Naive thymus-derived CD8-positive, alpha-beta T cell (primary cell): ENCODE data around the gene TNNI2. TPM values are rescaled to one million over a fixed set of nuclear protein-coding genes. Genes with fewer than 3 reads are reported as not detected.

ENCODE experiments used
- ATAC-seq, 2 donors: fragments of 150-1000 bp; cut with Tn5 transposase in 1 of 2; sonication (Bioruptor Pico), chemical (Tn5 transposase) in 1 of 2; 1 replicate in 1 of 2; 2 replicates in 1 of 2; pipeline ENCODE4 v1.10.0; 2021; ENCODE audit warnings: mild to moderate bottlenecking in 2 of 2, moderate library complexity in 2 of 2
- POLR2A ChIA-PET: fragments of 350-600 bp; sonication (Branson Sonifier 250); formaldehyde crosslinking; loops from one replicate; lab custom pipeline; 2021; ENCODE audit warnings: antibody characterized with exemption; lab: Charles Lee
- DNase-seq, 10 donors: peaks; one replicate each; pipeline versions ENCODE4 v3.0.0 to v3.0.0-alpha.2; 2020 to 2022
- H3K27ac Mint-ChIP-seq, 10 donors: one replicate each; pipeline ENCODE4 v1.8.0; 2020 to 2022; ENCODE audit warnings: mild to moderate bottlenecking in 10 of 10, mixed read lengths in 10 of 10, moderate library complexity in 4 of 10, inconsistent platforms in 1 of 10
- H3K27me3 Mint-ChIP-seq, 5 donors: one replicate each; pipeline ENCODE4 v1.8.0; 2021 to 2022; ENCODE audit warnings: mixed read lengths in 5 of 5
- H3K36me3 Mint-ChIP-seq, 3 donors: one replicate each; pipeline ENCODE4 v1.8.0; 2020 to 2022; ENCODE audit warnings: mixed read lengths in 3 of 3, mild to moderate bottlenecking in 2 of 3, inconsistent platforms in 1 of 3
- H3K4me1 Mint-ChIP-seq, 4 donors: one replicate each; pipeline ENCODE4 v1.8.0; 2021 to 2022; ENCODE audit warnings: mixed read lengths in 4 of 4
- H3K4me3 Mint-ChIP-seq, 10 donors: one replicate each; pipeline ENCODE4 v1.8.0; 2020 to 2022; ENCODE audit warnings: mild to moderate bottlenecking in 10 of 10, mixed read lengths in 10 of 10, moderate library complexity in 6 of 10, inconsistent platforms in 1 of 10
- H3K9me3 Mint-ChIP-seq, 9 donors: one replicate each; pipeline ENCODE4 v1.8.0; 2020 to 2022; ENCODE audit warnings: mixed read lengths in 9 of 9, mild to moderate bottlenecking in 3 of 9, inconsistent platforms in 1 of 9, moderate library complexity in 1 of 9
- polyA plus RNA-seq, 3 donors: library from polyadenylated mRNA; unstranded; fragments of 300-500 nt; fragmentation: Illumina TruSeq; gene quantifications; one replicate each; pipeline ENCODE4 v1.2.3, GENCODE V29; 2021
- total RNA-seq, 8 experiments: library from RNA in 2 of 8; stranded (reverse) in 2 of 8; gene quantifications; one replicate each; pipeline ENCODE4 v1.2.3 and lab custom pipeline; 2021 to 2026

The TNNI2 gene
- total and polyA plus RNA-seq, 5 experiments from 2014 or later = not detected

DNA sequence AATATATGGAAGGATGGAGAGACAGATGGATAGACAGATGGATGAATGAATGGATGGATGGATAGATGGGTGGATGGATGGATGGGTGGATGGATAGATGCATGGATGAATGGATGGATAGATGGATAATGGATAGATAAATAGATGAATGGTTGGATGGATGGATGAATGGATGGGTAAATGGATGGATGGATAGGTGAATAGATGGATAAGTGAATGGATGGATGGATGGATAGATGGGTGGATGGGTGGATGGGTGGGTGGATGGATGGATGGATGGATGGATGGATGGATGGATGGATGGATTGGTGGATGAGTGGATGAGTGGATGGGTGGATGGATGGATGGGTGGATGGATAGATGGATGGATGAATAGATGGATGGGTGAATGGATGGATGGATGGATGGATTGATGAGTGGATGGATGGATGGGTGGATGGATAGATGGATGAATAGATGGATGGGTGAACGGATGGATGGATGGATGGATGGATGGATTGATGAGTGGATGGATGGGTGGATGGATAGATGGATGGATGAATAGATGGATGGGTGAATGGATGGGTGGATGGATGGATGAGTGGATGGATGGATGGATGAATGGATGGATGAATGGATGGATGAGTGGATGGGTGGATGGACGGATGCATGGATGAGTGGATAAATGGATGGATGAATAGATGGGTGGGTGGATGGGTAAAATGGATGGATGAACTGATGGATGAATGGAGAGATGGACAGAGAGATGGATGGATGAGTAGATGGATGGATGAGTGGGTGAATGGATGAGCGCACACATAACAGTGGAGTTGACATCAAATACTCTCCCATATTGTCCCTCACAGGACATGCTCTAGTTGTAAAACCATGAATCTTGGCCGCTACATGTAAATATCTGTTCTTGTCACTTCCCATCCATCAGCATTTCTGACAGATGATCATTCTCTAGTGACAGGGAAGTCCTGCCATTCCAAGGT lies 22.9 kb downstream of the TNNI2 start:
- Mint-ChIP-seq H3K36me3 (peaks cover 0 to 22% (median 0%) of the 10 kb centered on the region in 3 donors), H3K27ac (no peak overlapping the region), H3K27me3 (no peaks in the 10 kb centered on the region), H3K9me3 (no peaks in the 10 kb centered on the region), H3K4me3 (no peak overlapping the region), H3K4me1 (peaks cover 23 to 44% (median 32%) of the 10 kb centered on the region in 4 donors)
- no peak for DNase-seq
- ATAC-seq = no peak
- POLR2A ChIA-PET = no interaction called here

DNA sequence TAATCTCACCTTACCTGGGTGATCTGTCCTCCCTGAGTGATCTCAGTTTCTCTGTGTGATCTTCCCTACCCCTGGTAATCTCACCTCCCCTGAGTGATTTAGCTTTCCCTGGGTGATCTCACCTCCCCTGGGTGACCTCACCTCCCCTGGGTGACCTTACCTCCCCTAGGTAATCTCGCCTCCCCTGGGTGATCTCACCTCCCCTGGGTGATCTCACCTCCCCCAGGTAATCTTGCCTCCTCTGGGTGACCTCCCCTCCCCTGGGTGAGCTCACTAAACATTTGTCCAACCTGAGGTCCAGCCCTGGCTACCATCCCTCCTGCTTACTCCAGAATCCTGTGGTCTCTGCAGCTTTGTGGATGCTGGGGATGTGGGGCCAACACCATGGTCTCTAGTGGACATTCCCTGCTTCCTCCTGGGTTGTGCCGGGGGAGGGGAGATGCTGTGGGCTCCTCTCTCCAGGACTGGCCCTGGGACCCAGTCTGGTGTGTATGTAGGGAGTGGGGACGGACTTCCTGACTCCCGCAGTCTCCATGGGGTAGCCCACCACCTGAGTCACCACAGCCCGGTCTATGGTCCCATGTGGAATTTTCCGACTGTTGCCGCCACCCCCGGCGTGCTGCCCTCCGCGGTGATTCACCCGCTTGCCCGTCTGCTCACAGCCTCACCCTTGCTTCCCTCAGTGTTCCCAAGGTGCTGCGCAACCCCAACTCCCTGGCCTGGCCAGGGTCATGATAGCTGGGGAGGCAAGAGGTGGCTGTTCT lies 24.0 kb downstream of the TNNI2 start:
- Mint-ChIP-seq H3K27me3 (no peaks in the 10 kb centered on the region), H3K9me3 (no peaks in the 10 kb centered on the region), H3K27ac (peak overlapping the region in 5 of 10 donors; percentile 14 to 78 (median 39)), H3K36me3 (peaks cover 0 to 21% (median 0%) of the 10 kb centered on the region in 3 donors), H3K4me3 (peak overlapping the region in 1 of 10 donors; percentile 30), H3K4me1 (peaks cover 23 to 45% (median 37%) of the 10 kb centered on the region in 4 donors)
- POLR2A ChIA-PET = interaction anchor here (1.6 kb wide), 1 partner anchor 9 kb away, joined by 5 read pairs; no protein-coding TSS in a partner anchor
- ATAC-seq (no peak), DNase-seq (no peak)

GRCh38 chr11:1863352-1864216 lies 24.8 kb downstream of the TNNI2 start:
- no peaks in the 10 kb centered on the region for H3K27me3 Mint-ChIP-seq
- H3K27ac Mint-ChIP-seq = peak overlapping the region in 6 of 10 donors; percentile 2 to 90 (median 56)
- peaks cover 20 to 47% (median 39%) of the 10 kb centered on the region in 4 donors for H3K4me1 Mint-ChIP-seq
- POLR2A ChIA-PET = interaction anchor here (1.6 kb wide), 1 partner anchor 10 kb away, joined by 5 read pairs; no protein-coding TSS in a partner anchor
- no peak for DNase-seq
- peaks cover 0 to 16% (median 0%) of the 10 kb centered on the region in 3 donors for H3K36me3 Mint-ChIP-seq
- H3K4me3 Mint-ChIP-seq = peak overlapping the region in 1 of 10 donors; percentile 13
- H3K9me3 Mint-ChIP-seq = no peaks in the 10 kb centered on the region
- peak in 1 of 2 donors; percentile 53 for ATAC-seq

DNA sequence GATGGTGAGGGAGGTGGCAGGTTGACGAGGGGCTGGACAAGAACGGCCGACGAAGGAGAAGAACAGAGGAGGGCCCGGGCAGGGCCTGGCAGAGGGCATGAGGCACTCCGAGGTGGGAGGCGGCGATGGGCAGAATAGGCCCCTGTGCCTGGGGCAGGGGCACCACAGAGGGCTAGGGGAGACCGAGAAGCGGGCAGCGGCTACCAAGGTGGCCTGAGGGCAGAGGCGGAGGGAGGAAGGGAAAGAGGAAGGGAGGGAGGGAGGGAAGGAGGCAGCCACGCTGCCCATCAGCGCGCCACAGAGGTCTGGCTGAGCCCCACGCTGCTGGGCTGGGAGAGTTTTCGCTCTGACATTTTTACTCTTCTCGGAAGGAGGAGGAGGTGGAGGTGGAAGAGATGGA lies 25.4 kb downstream of the TNNI2 start:
- Mint-ChIP-seq H3K36me3 (peaks cover 0 to 14% (median 0%) of the 10 kb centered on the region in 3 donors), H3K27me3 (no peaks in the 10 kb centered on the region)

DNA sequence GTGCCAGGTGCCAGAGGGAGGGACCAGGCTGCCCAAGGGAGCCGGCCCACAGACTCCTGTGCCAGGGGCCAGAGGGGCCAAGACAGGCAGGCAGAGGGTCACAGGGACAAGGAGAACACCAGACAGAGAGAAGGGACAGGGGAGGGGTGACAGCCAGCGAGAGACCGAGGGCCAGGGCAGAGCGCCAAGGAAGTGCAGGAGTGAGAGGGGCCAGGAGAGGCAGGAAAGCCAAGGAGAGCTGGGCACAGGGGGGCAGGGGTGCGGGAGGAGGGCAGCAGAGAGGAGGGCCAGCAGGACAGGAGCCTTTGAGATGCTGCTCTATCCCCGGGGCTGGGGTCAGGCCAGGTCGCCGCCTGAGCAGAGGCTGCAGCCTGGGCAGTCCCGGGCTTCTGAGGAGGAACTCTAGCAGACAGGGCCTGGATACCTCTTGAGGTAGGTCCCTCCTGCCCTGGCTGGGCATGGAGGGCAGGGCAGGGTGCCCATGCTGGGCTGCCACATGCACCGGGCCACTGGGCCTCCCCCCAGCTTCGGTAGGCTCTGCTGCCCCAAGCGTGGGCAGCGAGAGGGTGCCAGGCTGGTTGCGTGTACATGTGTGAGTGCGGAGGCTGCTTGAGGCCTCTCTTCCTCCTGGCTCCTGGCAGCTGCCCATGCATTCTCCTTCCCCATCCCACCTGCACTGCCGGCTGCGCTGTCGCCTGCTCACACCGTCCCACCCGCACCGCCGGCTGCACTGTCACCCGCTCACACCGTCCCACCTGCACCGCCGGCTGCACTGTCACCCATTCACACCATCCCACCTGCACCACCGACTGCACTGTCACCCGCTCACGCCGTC lies 26.3 kb downstream of the TNNI2 start:
- peak overlapping the region in 2 of 10 donors; percentile 26 to 79 for H3K4me3 Mint-ChIP-seq
- H3K27me3 Mint-ChIP-seq = no peaks in the 10 kb centered on the region
- no peak for ATAC-seq
- no peaks in the 10 kb centered on the region for H3K9me3 Mint-ChIP-seq
- peak overlapping the region in 8 of 10 donors; percentile 16 to 89 (median 66) for H3K27ac Mint-ChIP-seq
- DNase-seq = no peak
- peaks cover 22 to 61% (median 46%) of the 10 kb centered on the region in 4 donors for H3K4me1 Mint-ChIP-seq
- peaks cover 0 to 12% (median 0%) of the 10 kb centered on the region in 3 donors for H3K36me3 Mint-ChIP-seq
- POLR2A ChIA-PET = interaction anchor here (0.7 to 3.5 kb wide), 4 partner anchors 10 to 521 kb away, joined by 3 to 26 read pairs (median 6); no protein-coding TSS in a partner anchor

More for the DNA sequence above, 25.4 kb downstream of the TNNI2 start:
- Mint-ChIP-seq H3K9me3 (no peaks in the 10 kb centered on the region), H3K27ac (peak overlapping the region in 6 of 10 donors; percentile 24 to 90 (median 68)), H3K4me3 (peak overlapping the region in 1 of 10 donors; percentile 13), H3K4me1 (peaks cover 21 to 53% (median 40%) of the 10 kb centered on the region in 4 donors)
- DNase-seq = no peak
- ATAC-seq = no peak
- POLR2A ChIA-PET = interaction anchor here (3.5 kb wide), 1 partner anchor 9 kb away, joined by 26 read pairs; no protein-coding TSS in a partner anchor

DNA sequence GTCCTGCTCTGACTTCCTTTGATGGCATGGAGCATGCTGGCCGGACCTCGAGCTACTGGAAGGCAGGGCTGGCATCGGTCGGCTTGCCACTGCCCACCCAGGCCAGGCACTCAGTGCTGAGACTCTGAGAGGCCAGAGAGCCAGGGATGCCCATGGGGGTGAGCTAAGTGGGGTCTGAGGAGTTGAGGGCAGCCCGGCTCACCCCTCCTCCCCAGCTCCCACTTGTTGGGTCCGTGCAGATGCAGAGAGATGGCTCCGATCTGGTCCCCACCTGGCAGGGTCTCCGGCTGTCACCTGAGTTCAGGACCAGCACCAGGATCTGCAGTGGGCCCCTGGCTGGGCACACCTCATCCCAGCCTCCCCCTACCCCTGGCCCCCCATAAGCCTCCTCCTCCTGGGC lies 27.4 kb downstream of the TNNI2 start:
- peak overlapping the region in 6 of 10 donors; percentile 28 to 87 (median 50) for H3K27ac Mint-ChIP-seq
- H3K27me3 Mint-ChIP-seq = no peaks in the 10 kb centered on the region
- peaks cover 0 to 12% (median 0%) of the 10 kb centered on the region in 3 donors for H3K36me3 Mint-ChIP-seq
- POLR2A ChIA-PET = interaction anchor here (1.8 to 3.5 kb wide), 3 partner anchors 11 to 17 kb away, joined by 5 to 26 read pairs (median 7); no protein-coding TSS in a partner anchor
- H3K4me3 Mint-ChIP-seq = no peak overlapping the region
- H3K9me3 Mint-ChIP-seq = no peaks in the 10 kb centered on the region
- H3K4me1 Mint-ChIP-seq = peaks cover 33 to 73% (median 57%) of the 10 kb centered on the region in 4 donors
- ATAC-seq = no peak
- no peak for DNase-seq

- no peak for DNase-seq
- H3K27ac Mint-ChIP-seq = peak overlapping the region in 1 of 10 donors; percentile 68
- POLR2A ChIA-PET = interaction anchor here (2.3 to 3.5 kb wide), 2 partner anchors 12 to 16 kb away, joined by 7 to 26 read pairs; no protein-coding TSS in a partner anchor
Observed at GRCh38 chr11:1866776-1867175, 28.0 kb downstream of the TNNI2 start.

GRCh38 chr11:1867381-1867780 lies 28.6 kb downstream of the TNNI2 start:
- POLR2A ChIA-PET = interaction anchor here (2.3 to 3.5 kb wide), 2 partner anchors 12 to 17 kb away, joined by 7 to 26 read pairs; no protein-coding TSS in a partner anchor
- Mint-ChIP-seq H3K27ac (peak overlapping the region in 1 of 10 donors; percentile 25), H3K4me1 (peaks cover 35 to 85% (median 67%) of the 10 kb centered on the region in 4 donors), H3K27me3 (no peaks in the 10 kb centered on the region), H3K36me3 (peaks cover 0 to 12% (median 0%) of the 10 kb centered on the region in 3 donors), H3K4me3 (no peak overlapping the region), H3K9me3 (no peaks in the 10 kb centered on the region)
- no peak for ATAC-seq
- DNase-seq = no peak

More at GRCh38 chr11:1866776-1867175, 28.0 kb downstream of the TNNI2 start:
- Mint-ChIP-seq H3K4me3 (no peak overlapping the region), H3K36me3 (peaks cover 0 to 12% (median 0%) of the 10 kb centered on the region in 3 donors), H3K4me1 (peaks cover 33 to 78% (median 61%) of the 10 kb centered on the region in 4 donors), H3K9me3 (no peaks in the 10 kb centered on the region), H3K27me3 (no peaks in the 10 kb centered on the region)
- no peak for ATAC-seq

DNA sequence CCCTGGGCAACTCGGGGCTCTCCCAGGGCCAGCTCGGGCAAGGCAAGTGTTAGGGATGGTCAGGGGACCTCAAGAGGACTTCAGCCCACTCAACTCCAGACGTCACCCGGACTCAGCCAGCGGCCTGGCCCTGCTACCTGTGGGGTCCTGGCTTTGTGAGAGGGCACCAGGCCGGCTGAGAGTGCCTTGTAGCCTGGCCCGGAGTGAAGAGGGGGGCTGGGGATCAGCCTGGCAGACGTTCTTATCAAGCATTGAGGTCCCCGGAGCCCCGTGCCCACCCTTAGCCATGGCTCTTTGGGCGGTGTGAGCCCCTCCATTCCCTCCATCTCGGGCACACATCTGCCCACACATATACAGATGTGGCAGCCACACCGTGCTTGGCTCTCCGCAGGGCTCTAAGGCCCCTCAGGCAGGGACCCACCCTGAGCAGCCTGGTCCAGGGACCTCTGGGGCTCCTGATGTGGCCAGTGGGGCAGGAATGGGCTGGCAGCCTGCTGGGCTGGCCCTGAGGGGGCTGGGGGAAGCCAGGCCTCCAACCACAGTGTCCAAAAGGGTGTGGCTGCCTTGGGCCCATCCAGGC lies 29.4 kb downstream of the TNNI2 start:
- H3K36me3 Mint-ChIP-seq = peaks cover 0 to 10% (median 0%) of the 10 kb centered on the region in 3 donors
- H3K27me3 Mint-ChIP-seq = no peaks in the 10 kb centered on the region
- H3K4me3 Mint-ChIP-seq = peak overlapping the region in 1 of 10 donors; percentile 30
- H3K4me1 Mint-ChIP-seq = peaks cover 36 to 92% (median 72%) of the 10 kb centered on the region in 4 donors
- POLR2A ChIA-PET = interaction anchor here (1.0 to 1.7 kb wide), 3 partner anchors 9 to 23 kb away, joined by 3 to 10 read pairs (median 4); partner anchors contain the start of gene PRR33
- ATAC-seq (no peak), DNase-seq (no peak)
- H3K27ac Mint-ChIP-seq = peak overlapping the region in 8 of 10 donors; percentile 19 to 91 (median 74)
- no peaks in the 10 kb centered on the region for H3K9me3 Mint-ChIP-seq
